Loucy (cell line): ENCODE measurements around the gene ADORA3.

Experiments used
- EZH2phosphoT487 ChIP-seq: fragments of 200-600 bp; IDR thresholded peaks from 2 replicates; pipeline ENCODE4 v1.6.1; 2018; ENCODE audit warnings: antibody characterized with exemption, mild to moderate bottlenecking, moderate library complexity, borderline replicate concordance
- TF ChIP-seq, protein P1 (sequence below): fragments of 200-600 bp; sonication (generic); conservative IDR thresholded peaks from 2 replicates; pipeline ENCODE4 v1.5.1; 2014; ENCODE audit warnings: mild to moderate bottlenecking, antibody characterized with exemption, low read length

GRCh38 chr1:111483876-111484275, 19.6 kb downstream of the ADORA3 start:
- TF ChIP-seq, protein P1, sequence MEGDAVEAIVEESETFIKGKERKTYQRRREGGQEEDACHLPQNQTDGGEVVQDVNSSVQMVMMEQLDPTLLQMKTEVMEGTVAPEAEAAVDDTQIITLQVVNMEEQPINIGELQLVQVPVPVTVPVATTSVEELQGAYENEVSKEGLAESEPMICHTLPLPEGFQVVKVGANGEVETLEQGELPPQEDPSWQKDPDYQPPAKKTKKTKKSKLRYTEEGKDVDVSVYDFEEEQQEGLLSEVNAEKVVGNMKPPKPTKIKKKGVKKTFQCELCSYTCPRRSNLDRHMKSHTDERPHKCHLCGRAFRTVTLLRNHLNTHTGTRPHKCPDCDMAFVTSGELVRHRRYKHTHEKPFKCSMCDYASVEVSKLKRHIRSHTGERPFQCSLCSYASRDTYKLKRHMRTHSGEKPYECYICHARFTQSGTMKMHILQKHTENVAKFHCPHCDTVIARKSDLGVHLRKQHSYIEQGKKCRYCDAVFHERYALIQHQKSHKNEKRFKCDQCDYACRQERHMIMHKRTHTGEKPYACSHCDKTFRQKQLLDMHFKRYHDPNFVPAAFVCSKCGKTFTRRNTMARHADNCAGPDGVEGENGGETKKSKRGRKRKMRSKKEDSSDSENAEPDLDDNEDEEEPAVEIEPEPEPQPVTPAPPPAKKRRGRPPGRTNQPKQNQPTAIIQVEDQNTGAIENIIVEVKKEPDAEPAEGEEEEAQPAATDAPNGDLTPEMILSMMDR = no peak
- no peak for TF ChIP-seq EZH2phosphoT487
